Transverse colon (tissue), 4 donors: ENCODE measurements around the gene KRT81. TPM values are rescaled to one million over a fixed set of nuclear protein-coding genes. Genes with fewer than 3 reads are reported as not detected.

Experiments used
- DNase-seq: peaks from one replicate; pipeline ENCODE4 v3.0.0-alpha.2; 2019
- H3K27ac ChIP-seq, 4 donors: fragments of 200-600 bp; sonication (generic); 2 replicates each; pipeline ENCODE4 v1.5.1; 2016 to 2018; ENCODE audit warnings: inconsistent platforms in 4 of 4
- H3K27me3 ChIP-seq: fragments of 200-600 bp; sonication (generic); 2 replicates; pipeline ENCODE4 v1.5.1; 2017; ENCODE audit warnings: inconsistent platforms
- H3K36me3 ChIP-seq, 4 donors: fragments of 200-600 bp; sonication (generic); 2 replicates each; pipeline ENCODE4 v1.5.1; 2017 to 2019; ENCODE audit warnings: inconsistent platforms in 4 of 4
- H3K4me1 ChIP-seq, 4 donors: fragments of 200-600 bp; sonication (generic); 2 replicates each; pipeline ENCODE4 v1.5.1; 2017 to 2020; ENCODE audit warnings: inconsistent platforms in 4 of 4
- H3K4me3 ChIP-seq, 4 donors: fragments of 200-600 bp; sonication (generic); 1 replicate in 1 of 4; 2 replicates in 3 of 4; pipeline versions ENCODE4 v1.5.1 to v1.6.1; 2017 to 2019; ENCODE audit warnings: inconsistent platforms in 4 of 4
- H3K9me3 ChIP-seq, 2 donors: fragments of 200-600 bp; sonication (generic); 2 replicates each; pipeline ENCODE4 v1.5.1; 2017 to 2019; ENCODE audit warnings: inconsistent platforms in 2 of 2
- EP300 ChIP-seq: sonication (generic); formaldehyde crosslinking; IDR thresholded peaks from one replicate; pipeline ENCODE4 v1.6.1; 2017; ENCODE audit warnings: antibody characterized with exemption, low read depth
- POLR2A ChIP-seq: fragments of 450-650 bp; IDR thresholded peaks from one replicate; pipeline ENCODE4 v1.6.1; 2016; ENCODE audit warnings: antibody characterized with exemption, mild to moderate bottlenecking, moderate library complexity
- POLR2AphosphoS5 ChIP-seq, 3 donors: sonication (generic); formaldehyde crosslinking; IDR thresholded peaks; one replicate each; pipeline ENCODE4 v1.6.1; 2016; ENCODE audit warnings: antibody characterized with exemption in 3 of 3
- WGBS, 2 donors: methylation state at CpG; one replicate each; pipeline ENCODE4 v1.1.5; 2018; ENCODE audit warnings: low coverage in 1 of 2; 5-methylcytosine and 5-hydroxymethylcytosine counted together
- in situ Hi-C, 4 donors: fragments of 200-750 bp; cut with MboI; loops; one replicate each; pipeline versions ENCODE4 v1.15.0 to v1.15.1; 2017; ENCODE audit warnings: low sequenced_read_pairs in 3 of 4, low pct_ligation_motif_present in 1 of 4, low pct_unique_long_range_greater_than_20kb in 1 of 4
- intact Hi-C: fragments of 100-400 bp; cut with DNase I; formaldehyde crosslinking; loops from one replicate; pipeline ENCODE4 v1.15.1; 2023; ENCODE audit warnings: low total_unique reads
- total RNA-seq, 4 donors: library from RNA; depleted of rRNA; stranded (reverse); fragments of >200 nt; gene quantifications; one replicate each; pipeline ENCODE4 v1.1.0, GENCODE V29; 2016
- TF ChIP-seq, protein P1 (sequence below), 5 experiments: fragments of 200-600 bp in 3 of 5; fragments of 450-650 bp in 2 of 5; sonication (generic) in 3 of 5; IDR thresholded peaks; 1 replicate in 2 of 5; 2 replicates in 3 of 5; pipeline ENCODE4 v1.5.1; 2016 to 2017; ENCODE audit warnings: antibody characterized with exemption in 5 of 5, inconsistent platforms in 3 of 5, mild to moderate bottlenecking in 2 of 5, moderate library complexity in 1 of 5

Gene KRT81
- total RNA-seq, 4 donors from 2014 or later, result not detected

DNA sequence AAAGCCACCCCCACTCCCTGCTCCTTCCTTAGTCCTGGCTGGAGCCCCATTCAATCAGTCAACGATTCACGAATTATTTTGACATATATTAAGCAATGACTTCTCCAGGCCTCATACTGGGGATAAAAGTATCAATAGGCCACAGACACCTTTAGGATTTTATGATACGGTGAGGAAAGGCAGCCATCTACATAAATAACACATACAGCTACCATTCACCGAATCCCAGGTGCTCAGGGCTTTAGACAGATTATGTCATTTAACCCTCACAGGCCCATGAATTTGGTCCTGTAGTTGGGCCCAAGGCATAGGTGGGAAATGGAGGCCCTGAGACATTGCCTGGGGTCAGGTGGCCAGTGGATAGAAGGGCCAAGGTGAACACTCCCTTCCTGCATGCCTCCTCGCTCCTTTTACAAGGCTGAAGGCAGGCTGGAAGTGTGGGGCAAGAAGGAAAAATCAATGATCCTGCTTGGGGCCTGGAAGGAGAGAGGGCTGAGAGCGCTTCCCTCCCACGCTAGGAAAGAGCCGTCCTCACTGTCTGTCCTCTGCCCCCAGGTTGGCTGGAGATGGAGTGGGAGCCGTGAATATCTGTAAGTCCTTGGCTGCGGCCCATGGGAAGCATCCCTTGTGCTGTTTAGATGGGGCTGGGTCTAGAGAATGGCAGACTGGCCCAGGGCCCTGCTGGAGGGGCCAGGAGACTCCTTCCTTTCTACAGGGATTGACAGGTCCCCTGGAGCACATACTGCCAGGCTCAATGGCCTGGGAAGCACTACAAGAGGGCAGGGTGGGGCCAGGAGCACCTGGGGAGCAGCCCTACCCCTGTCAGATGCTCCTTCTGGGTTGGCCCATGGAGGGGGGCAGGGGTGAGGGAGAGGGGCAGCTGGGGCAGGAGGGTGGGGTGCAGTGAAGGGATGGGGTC is 43.5 kb downstream of the KRT81 start:
- Histone ChIP-seq H3K9me3 (no peaks in the 10 kb centered on the region), H3K36me3 (no peaks in the 10 kb centered on the region), H3K27ac (peak overlapping the region in 2 of 4 donors; percentile 29 to 46), H3K4me1 (peaks cover 11 to 28% (median 16%) of the 10 kb centered on the region in 4 donors), H3K4me3 (no peak overlapping the region), H3K27me3 (peaks cover 20% of the 10 kb centered on the region)
- intact Hi-C loops, result no loop called here
- DNase-seq, result no peak
- TF ChIP-seq POLR2AphosphoS5 (IDR thresholded peaks at IDR 0.05) (no peak), POLR2A (no peak), EP300 (no peak)
- TF ChIP-seq, protein P1, sequence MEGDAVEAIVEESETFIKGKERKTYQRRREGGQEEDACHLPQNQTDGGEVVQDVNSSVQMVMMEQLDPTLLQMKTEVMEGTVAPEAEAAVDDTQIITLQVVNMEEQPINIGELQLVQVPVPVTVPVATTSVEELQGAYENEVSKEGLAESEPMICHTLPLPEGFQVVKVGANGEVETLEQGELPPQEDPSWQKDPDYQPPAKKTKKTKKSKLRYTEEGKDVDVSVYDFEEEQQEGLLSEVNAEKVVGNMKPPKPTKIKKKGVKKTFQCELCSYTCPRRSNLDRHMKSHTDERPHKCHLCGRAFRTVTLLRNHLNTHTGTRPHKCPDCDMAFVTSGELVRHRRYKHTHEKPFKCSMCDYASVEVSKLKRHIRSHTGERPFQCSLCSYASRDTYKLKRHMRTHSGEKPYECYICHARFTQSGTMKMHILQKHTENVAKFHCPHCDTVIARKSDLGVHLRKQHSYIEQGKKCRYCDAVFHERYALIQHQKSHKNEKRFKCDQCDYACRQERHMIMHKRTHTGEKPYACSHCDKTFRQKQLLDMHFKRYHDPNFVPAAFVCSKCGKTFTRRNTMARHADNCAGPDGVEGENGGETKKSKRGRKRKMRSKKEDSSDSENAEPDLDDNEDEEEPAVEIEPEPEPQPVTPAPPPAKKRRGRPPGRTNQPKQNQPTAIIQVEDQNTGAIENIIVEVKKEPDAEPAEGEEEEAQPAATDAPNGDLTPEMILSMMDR (IDR thresholded peaks at IDR 0.05), result no peak
- in situ Hi-C loops, result no loop called here
- 70 to 80% methylated on average over 2 to 10 of the region's 10 CpGs for WGBS, 2 donors

DNA sequence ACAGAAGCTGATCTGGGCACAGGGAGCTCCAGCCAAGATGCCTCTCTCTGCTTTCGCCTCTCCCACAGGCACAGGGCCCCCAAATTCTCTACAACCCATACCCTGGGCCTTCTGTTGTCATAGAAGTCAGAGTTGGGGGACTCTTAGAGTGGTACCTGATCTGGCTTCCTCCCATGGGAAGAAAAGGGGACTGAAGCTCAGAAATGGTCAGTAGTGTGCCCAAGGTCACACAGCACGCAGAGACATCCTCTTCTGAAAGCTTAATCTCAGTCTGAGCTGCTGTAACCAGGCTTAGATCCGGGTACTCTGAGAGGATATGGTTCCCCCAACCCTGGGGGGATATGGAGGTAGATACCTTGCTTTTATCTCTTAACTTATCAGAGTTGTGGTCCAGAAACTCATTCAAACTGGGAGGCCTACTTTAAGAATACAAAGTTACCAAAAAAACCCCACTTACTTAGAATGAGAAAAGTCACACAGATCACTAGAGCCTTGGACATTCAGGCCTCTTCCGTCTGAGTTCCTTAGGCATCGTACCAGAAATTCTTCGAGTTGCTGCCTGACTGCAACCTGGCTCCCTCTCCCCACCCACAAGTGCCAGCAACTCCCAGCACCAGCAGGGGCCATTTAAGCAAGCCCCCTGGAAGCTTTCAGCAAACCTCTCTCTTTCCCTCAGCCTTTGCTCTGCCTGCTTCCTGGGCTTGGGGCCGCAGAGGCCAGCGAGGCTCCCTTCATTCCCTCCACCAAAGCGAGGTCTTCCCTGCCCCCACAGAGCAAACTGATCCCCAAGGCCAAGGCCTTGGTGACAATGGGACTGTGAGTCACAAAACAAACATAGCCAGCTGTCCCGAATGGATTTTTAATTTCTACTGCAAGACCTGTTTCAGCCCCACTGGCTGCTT is 44.4 kb downstream of the KRT81 start:
- DNase-seq, result no peak
- intact Hi-C loops, result no loop called here
- peaks cover 11 to 28% (median 16%) of the 10 kb centered on the region in 4 donors for H3K4me1 ChIP-seq

DNA sequence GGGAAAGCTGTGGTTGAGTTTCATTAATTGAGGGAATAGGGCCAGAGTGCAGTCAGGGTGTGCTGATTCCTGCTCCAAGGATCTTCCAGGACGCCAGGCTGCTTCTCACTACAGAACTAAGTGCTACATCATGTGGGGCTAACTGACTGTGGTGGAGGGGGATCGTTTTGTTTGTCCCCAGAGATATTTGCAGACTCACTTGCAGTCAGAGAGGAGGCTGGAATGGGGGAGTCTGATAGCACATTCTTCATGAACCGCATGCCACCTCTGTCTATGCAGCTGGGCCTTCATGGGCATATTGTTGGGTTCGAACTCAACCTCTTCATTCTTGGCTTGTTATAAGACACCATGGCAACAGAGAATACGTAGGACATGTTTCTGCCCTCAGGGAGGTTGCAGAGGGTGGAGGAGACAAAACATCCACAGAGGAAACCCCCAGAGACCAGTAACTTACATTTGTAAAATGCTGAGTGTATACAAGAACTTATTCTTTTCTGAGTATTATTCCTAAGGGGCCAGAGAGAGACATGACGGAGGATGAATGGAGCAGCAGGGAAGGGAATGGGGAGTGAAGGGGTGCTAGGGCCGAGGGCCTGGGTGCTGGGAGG is 45.3 kb downstream of the KRT81 start:
- Histone ChIP-seq H3K36me3 (no peaks in the 10 kb centered on the region), H3K4me1 (peaks cover 11 to 28% (median 16%) of the 10 kb centered on the region in 4 donors), H3K4me3 (no peak overlapping the region), H3K27ac (no peak overlapping the region), H3K9me3 (no peaks in the 10 kb centered on the region), H3K27me3 (peaks cover 20% of the 10 kb centered on the region)
- in situ Hi-C loops, result no loop called here
- 40 to 83% methylated on average over 2 to 7 of the region's 7 CpGs for WGBS, 2 donors
- intact Hi-C loops, result no loop called here
- DNase-seq, result no peak
- TF ChIP-seq POLR2AphosphoS5 (IDR thresholded peaks at IDR 0.05), result no peak
- TF ChIP-seq EP300, result no peak
- TF ChIP-seq, protein P1 (IDR thresholded peaks at IDR 0.05), result no peak
- TF ChIP-seq POLR2A, result no peak

More for the DNA sequence above, 44.4 kb downstream of the KRT81 start:
- peaks cover 20% of the 10 kb centered on the region for H3K27me3 ChIP-seq
- H3K27ac ChIP-seq, result peak overlapping the region in 1 of 4 donors; percentile 29
- WGBS, 2 donors, result 40 to 43% methylated on average over 2 to 10 of the region's 10 CpGs
- no peak overlapping the region for H3K4me3 ChIP-seq
- H3K9me3 ChIP-seq, result no peaks in the 10 kb centered on the region
- in situ Hi-C loops, result no loop called here
- no peak for TF ChIP-seq EP300
- no peak for TF ChIP-seq POLR2AphosphoS5 (IDR thresholded peaks at IDR 0.05)
- no peak for TF ChIP-seq POLR2A
- TF ChIP-seq, protein P1 (IDR thresholded peaks at IDR 0.05), result no peak
- H3K36me3 ChIP-seq, result no peaks in the 10 kb centered on the region
